AG04450 (cell line): ENCODE data around the gene LTBP2. TPM values are rescaled to one million over a fixed set of nuclear protein-coding genes. Genes with fewer than 3 reads are reported as not detected.

Experiments
- CTCF ChIA-PET: fragments of 300-600, 350-600 bp; formaldehyde crosslinking; extraction: SDS; loops from one replicate; lab custom pipeline; 2022; ENCODE audit warnings: antibody characterized with exemption, inconsistent platforms; lab: Charles Lee
- POLR2A ChIA-PET: fragments of 350-600 bp; formaldehyde crosslinking; extraction: SDS; loops from one replicate; lab custom pipeline; 2021; ENCODE audit warnings: antibody characterized with exemption, inconsistent platforms; lab: Yijun Ruan, JAX
- DNase-seq: peaks from one replicate; pipeline ENCODE4 v3.0.0-alpha.2; 2011; ENCODE audit warnings: low read depth, low spot score
- H3K27ac ChIP-seq: one replicate; pipeline ENCODE4 v1.5.1; 2012; ENCODE audit warnings: low read depth, low read length, control low read depth
- H3K27me3 ChIP-seq: one replicate; pipeline ENCODE4 v1.6.0; 2012; ENCODE audit warnings: low read length; ENCODE audit not compliant: control insufficient read depth, insufficient read depth
- H3K4me3 ChIP-seq: 2 replicates; pipeline ENCODE4 v1.5.1; 2011; ENCODE audit warnings: mild to moderate bottlenecking, low read depth, low read length, control low read depth
- H3K9me3 ChIP-seq: 2 replicates; pipeline ENCODE4 v1.5.1; 2012; ENCODE audit warnings: low read length; ENCODE audit not compliant: control insufficient read depth, insufficient read depth
- polyA plus RNA-seq: library from polyadenylated mRNA; depleted of rRNA; stranded (reverse); fragments of >200 nt; gene quantifications from 2 replicates; pipeline ENCODE4 v1.2.3, GENCODE V29; 2011
- TF ChIP-seq, protein P1 (sequence below): IDR thresholded peaks from 2 replicates; pipeline ENCODE4 v1.5.1; 2011; ENCODE audit warnings: low read depth, low read length, control low read depth, inconsistent platforms

The LTBP2 gene
- polyA plus RNA-seq, 1 experiment: 44.3 TPM

DNA sequence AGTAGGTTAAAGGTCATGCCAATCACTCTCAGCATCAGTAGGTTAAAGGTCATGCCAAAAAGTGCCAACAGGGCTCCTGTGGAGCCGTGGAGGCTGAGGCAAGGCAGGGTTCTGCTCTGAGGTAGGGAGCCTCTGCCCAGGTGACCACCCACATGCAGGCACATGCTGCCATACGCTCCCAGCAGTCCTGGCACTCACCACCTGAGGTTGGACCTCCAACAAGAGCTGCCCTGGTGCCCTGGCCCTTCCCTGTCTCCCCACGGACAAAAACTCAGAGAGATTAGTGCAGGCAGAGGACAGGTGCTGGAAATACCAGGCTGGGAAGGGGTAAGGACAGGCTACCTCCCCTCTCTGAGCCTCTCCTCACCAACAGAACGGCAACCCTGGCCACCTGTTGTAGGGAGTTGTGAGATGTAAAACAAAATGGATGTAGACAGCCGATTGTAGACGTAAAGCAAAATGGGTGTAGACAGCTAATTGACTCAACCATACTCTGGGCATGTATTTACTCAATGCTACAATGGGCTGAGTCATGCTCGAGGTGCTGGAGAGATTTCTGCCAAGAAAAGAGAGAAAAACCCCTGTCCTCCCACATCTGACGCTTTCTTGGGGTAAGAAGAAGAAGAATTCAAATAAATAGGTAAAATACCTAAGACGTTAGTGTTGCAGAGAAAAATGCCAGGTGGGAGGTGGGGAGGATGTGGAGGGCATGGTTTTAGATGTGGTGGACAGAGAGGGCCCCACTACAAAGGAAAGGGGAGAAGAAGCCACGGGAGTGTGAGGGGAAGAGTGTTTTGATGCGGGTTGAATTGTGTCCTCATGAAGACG lies 32.4 kb downstream of the LTBP2 start:
- CTCF ChIA-PET: no interaction called here
- H3K27ac ChIP-seq: peak overlapping the region; percentile 90
- no peaks in the 10 kb centered on the region for H3K27me3 ChIP-seq
- no peaks in the 10 kb centered on the region for H3K9me3 ChIP-seq
- DNase-seq: peak; percentile 69
- POLR2A ChIA-PET: no interaction called here
- TF ChIP-seq, protein P1, sequence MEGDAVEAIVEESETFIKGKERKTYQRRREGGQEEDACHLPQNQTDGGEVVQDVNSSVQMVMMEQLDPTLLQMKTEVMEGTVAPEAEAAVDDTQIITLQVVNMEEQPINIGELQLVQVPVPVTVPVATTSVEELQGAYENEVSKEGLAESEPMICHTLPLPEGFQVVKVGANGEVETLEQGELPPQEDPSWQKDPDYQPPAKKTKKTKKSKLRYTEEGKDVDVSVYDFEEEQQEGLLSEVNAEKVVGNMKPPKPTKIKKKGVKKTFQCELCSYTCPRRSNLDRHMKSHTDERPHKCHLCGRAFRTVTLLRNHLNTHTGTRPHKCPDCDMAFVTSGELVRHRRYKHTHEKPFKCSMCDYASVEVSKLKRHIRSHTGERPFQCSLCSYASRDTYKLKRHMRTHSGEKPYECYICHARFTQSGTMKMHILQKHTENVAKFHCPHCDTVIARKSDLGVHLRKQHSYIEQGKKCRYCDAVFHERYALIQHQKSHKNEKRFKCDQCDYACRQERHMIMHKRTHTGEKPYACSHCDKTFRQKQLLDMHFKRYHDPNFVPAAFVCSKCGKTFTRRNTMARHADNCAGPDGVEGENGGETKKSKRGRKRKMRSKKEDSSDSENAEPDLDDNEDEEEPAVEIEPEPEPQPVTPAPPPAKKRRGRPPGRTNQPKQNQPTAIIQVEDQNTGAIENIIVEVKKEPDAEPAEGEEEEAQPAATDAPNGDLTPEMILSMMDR: no peak
- no peak overlapping the region for H3K4me3 ChIP-seq

DNA sequence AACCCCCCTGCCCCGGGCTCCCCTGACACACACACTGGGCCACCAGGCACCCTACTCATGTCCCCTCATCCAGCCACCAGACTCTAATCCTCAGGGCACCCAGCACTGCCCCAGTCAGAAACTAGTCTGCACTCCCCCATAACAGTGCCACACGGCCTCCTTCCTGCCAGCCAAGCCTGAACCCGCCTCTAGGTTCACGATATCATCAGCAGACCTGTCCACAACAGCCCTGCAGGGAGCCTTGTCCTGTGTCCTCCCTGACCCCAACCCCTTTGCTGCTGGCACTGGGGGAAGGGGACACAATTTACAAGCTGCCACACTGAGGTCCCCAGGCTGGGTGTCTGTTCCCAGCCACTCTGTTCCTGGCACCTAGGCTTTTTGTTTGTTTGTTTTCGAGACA lies 33.6 kb downstream of the LTBP2 start:
- no peaks in the 10 kb centered on the region for H3K27me3 ChIP-seq
- DNase-seq: no peak
- no peaks in the 10 kb centered on the region for H3K9me3 ChIP-seq
- no peak overlapping the region for H3K27ac ChIP-seq
- no peak overlapping the region for H3K4me3 ChIP-seq
- CTCF ChIA-PET: no interaction called here
- TF ChIP-seq, protein P1: no peak
- POLR2A ChIA-PET: no interaction called here

DNA sequence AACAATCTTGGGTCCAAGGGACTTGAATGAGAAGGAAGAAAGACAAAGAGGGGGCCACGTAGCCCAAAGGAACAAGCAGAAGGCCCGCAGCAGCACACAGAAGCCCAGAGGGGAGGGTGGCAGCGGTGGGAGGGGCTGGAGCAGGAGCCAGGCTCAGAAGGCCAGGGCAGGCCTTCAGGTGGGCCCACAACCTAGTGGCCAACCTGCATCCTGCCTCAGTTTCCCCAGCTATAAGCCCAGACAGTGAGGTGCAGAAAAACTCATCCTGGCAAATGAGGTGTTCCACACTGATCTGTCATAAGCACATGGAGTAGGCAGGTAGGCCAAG lies 34.1 kb downstream of the LTBP2 start:
- Histone ChIP-seq H3K9me3 (no peaks in the 10 kb centered on the region), H3K4me3 (no peak overlapping the region), H3K27me3 (no peaks in the 10 kb centered on the region), H3K27ac (peak overlapping the region; percentile 21)
- ChIA-PET CTCF (interaction anchor here (1.9 kb wide), 1 partner anchor 34 kb away, joined by 4 read pairs; the partner anchor contains the start of gene LTBP2), POLR2A (interaction anchor here (0.7 kb wide), 1 partner anchor 38 kb away, joined by 11 read pairs; no protein-coding TSS in a partner anchor)
- no peak for DNase-seq
- TF ChIP-seq, protein P1: no peak

DNA sequence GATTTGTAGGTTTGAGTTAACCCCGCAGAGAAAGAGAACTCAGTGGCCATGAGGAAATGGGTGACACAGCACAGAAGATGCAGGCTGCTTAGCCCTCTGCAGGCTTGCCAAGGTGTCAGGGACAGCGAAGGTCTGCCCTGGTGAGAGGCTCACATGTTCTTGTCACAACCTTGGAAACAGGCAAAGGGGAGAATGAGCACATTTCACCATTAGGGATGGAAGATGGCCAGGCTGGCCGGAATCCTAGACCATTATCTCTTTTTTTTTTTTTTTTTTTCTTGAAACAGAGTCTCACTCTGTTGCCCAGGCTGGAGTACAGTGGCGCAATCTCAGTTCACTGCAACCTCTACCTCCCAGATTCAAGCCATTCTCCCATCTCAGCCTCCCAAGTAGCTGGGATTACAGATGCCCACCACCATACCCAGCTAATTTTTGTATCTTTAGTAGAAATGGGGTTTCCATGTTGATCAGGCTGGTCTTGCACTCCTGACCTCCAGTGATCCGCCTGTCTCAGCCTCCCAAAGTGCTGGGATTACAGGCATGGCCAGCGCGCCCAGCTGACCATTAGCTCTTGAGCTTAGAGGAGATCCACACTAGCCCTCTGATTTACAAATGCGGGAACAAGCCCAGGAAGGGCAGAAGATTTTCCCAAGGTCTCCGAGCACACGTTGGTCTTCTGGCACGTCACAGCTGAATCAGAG lies 34.6 kb downstream of the LTBP2 start:
- Histone ChIP-seq H3K4me3 (no peak overlapping the region), H3K9me3 (no peaks in the 10 kb centered on the region), H3K27me3 (no peaks in the 10 kb centered on the region), H3K27ac (peak overlapping the region; percentile 57)
- TF ChIP-seq, protein P1: no peak
- no peak for DNase-seq
- ChIA-PET CTCF (interaction anchor here (1.9 kb wide), 1 partner anchor 34 kb away, joined by 4 read pairs; the partner anchor contains the start of gene LTBP2), POLR2A (interaction anchor here (0.7 kb wide), 1 partner anchor 39 kb away, joined by 11 read pairs; no protein-coding TSS in a partner anchor)

DNA sequence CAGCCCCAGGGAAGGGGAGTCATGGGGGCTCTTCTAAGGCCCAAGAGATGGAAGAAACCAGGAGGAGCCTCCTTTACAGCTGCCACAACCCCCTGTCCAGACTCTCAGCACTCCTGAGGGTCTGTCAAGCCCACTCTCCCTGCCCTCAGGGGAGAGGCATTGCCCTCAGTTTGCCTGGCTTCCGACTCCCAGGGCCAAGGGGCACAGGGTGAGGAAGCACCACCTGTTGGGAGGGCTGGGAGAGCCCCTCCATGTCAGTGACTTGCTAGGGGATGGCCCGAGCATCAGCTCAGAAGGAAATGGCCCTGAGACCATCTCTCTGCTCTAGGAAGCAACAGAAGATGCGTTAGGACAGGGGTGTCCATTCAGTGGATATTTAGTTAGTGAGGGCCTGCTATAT lies 36.1 kb downstream of the LTBP2 start:
- H3K9me3 ChIP-seq: no peaks in the 10 kb centered on the region
- DNase-seq: no peak
- ChIA-PET CTCF (interaction anchor here (1.9 kb wide), 1 partner anchor 36 kb away, joined by 4 read pairs; the partner anchor contains the start of gene LTBP2), POLR2A (no interaction called here)
- no peak overlapping the region for H3K4me3 ChIP-seq
- TF ChIP-seq, protein P1: no peak
- H3K27me3 ChIP-seq: no peaks in the 10 kb centered on the region
- H3K27ac ChIP-seq: peak overlapping the region; percentile 54
